DOHH2 (cell line): Measurements from ENCODE around the gene KCNN3.

Source experiments
- H3F3A ChIP-seq: fragments of 200-600 bp; sonication (generic), shearing (Covaris generic); 2 replicates; pipeline ENCODE4 v1.6.0; 2016; ENCODE audit warnings: antibody characterized with exemption, mild to moderate bottlenecking; ENCODE audit not compliant: control insufficient read depth, insufficient read depth
- H3K27ac ChIP-seq: fragments of 200-600 bp; sonication (generic); 2 replicates; pipeline ENCODE4 v1.5.1; 2014; ENCODE audit warnings: low read depth, mild to moderate bottlenecking, low read length, moderate library complexity
- H3K27me3 ChIP-seq: fragments of 200-600 bp; sonication (generic); 2 replicates; pipeline ENCODE4 v1.6.1; 2014; ENCODE audit warnings: mild to moderate bottlenecking, low read length, mixed read lengths; ENCODE audit not compliant: control insufficient read depth
- H3K36me3 ChIP-seq: fragments of 200-600 bp; sonication (generic); 2 replicates; pipeline ENCODE4 v1.6.1; 2014; ENCODE audit warnings: mild to moderate bottlenecking, low read length, moderate library complexity, mixed read lengths; ENCODE audit not compliant: control insufficient read depth
- H3K4me1 ChIP-seq: fragments of 200-600 bp; sonication (generic); 2 replicates; pipeline ENCODE4 v1.6.1; 2014; ENCODE audit warnings: mild to moderate bottlenecking, low read length, mixed read lengths; ENCODE audit not compliant: control insufficient read depth
- H3K4me2 ChIP-seq: fragments of 200-600 bp; sonication (generic); 2 replicates; pipeline ENCODE4 v1.6.0; 2014; ENCODE audit warnings: mild to moderate bottlenecking, low read length, moderate library complexity
- H3K4me3 ChIP-seq: fragments of 200-600 bp; sonication (generic); 2 replicates; pipeline ENCODE4 v1.5.1; 2014; ENCODE audit warnings: mild to moderate bottlenecking, low read length, mixed read lengths
- H3K79me2 ChIP-seq: fragments of 200-600 bp; sonication (generic); 2 replicates; pipeline ENCODE4 v1.6.1; 2014; ENCODE audit warnings: mild to moderate bottlenecking, low read length, mixed read lengths; ENCODE audit not compliant: control insufficient read depth
- H3K9me2 ChIP-seq: fragments of 200-600 bp; sonication (generic); replicated peaks from 2 replicates; pipeline ENCODE4 v1.6.1; 2014; ENCODE audit warnings: mild to moderate bottlenecking, low read length, mixed read lengths; ENCODE audit not compliant: control insufficient read depth
- H3K9me3 ChIP-seq: fragments of 200-600 bp; sonication (generic); 2 replicates; pipeline ENCODE4 v1.6.1; 2014; ENCODE audit warnings: antibody characterized with exemption, low read length, mixed read lengths; ENCODE audit not compliant: control insufficient read depth, insufficient read depth
- H4K20me1 ChIP-seq: fragments of 200-600 bp; sonication (generic); 2 replicates; pipeline ENCODE4 v1.6.0; 2014; ENCODE audit warnings: low read depth, mild to moderate bottlenecking, antibody characterized with exemption, low read length, moderate library complexity; ENCODE audit not compliant: control insufficient read depth, insufficient read depth
- CTCF ChIP-seq: fragments of 200-600 bp; sonication (generic); IDR thresholded peaks from one replicate; pipeline ENCODE4 v1.5.1; 2014; ENCODE audit warnings: antibody characterized with exemption, mild to moderate bottlenecking, low read depth, low read length; ENCODE audit not compliant: poor library complexity, severe bottlenecking
- EZH2phosphoT487 ChIP-seq: fragments of 200-600 bp; sonication (generic); IDR thresholded peaks from 2 replicates; pipeline ENCODE4 v1.6.1; 2017; ENCODE audit warnings: borderline replicate concordance, mild to moderate bottlenecking, antibody characterized with exemption, low read length, moderate library complexity, mixed read lengths

KCNN3 gene

GRCh38 chr1:154899041-154899440 lies 29.0 kb upstream of the KCNN3 start:
- no peaks in the 10 kb centered on the region for H3K9me3 ChIP-seq
- no peak overlapping the region for H3K4me2 ChIP-seq
- no peak for TF ChIP-seq EZH2phosphoT487
- TF ChIP-seq CTCF: no peak
- H3K36me3 ChIP-seq: no peaks in the 10 kb centered on the region
- H3K27ac ChIP-seq: no peak overlapping the region
- no peaks in the 10 kb centered on the region for H3F3A ChIP-seq
- no peak overlapping the region for H3K4me3 ChIP-seq
- H3K9me2 ChIP-seq: no peaks in the 10 kb centered on the region
- no peaks in the 10 kb centered on the region for H3K79me2 ChIP-seq
- no peaks in the 10 kb centered on the region for H4K20me1 ChIP-seq
- H3K27me3 ChIP-seq: peaks cover 3% of the 10 kb centered on the region; the same call in 1 of the 2 replicates
- no peaks in the 10 kb centered on the region for H3K4me1 ChIP-seq

GRCh38 chr1:154896771-154897286 lies 26.7 kb upstream of the KCNN3 start:
- no peaks in the 10 kb centered on the region for H3K36me3 ChIP-seq
- TF ChIP-seq EZH2phosphoT487 (no peak), CTCF (no peak)

GRCh38 chr1:154895798-154896197 lies 25.7 kb upstream of the KCNN3 start:
- TF ChIP-seq EZH2phosphoT487: no peak
- Histone ChIP-seq H3K79me2 (no peaks in the 10 kb centered on the region), H3K4me1 (no peaks in the 10 kb centered on the region), H3K27ac (no peak overlapping the region), H3K9me3 (no peaks in the 10 kb centered on the region), H3F3A (no peaks in the 10 kb centered on the region), H4K20me1 (no peaks in the 10 kb centered on the region), H3K9me2 (no peaks in the 10 kb centered on the region), H3K4me3 (no peak overlapping the region), H3K36me3 (no peaks in the 10 kb centered on the region), H3K27me3 (peaks cover 6% of the 10 kb centered on the region; the same call in 1 of the 2 replicates), H3K4me2 (no peak overlapping the region)

More at GRCh38 chr1:154896771-154897286, 26.7 kb upstream of the KCNN3 start:
- Histone ChIP-seq H3F3A (no peaks in the 10 kb centered on the region), H3K9me2 (no peaks in the 10 kb centered on the region), H3K27ac (no peak overlapping the region), H3K79me2 (no peaks in the 10 kb centered on the region), H3K4me2 (no peak overlapping the region), H3K9me3 (no peaks in the 10 kb centered on the region), H3K4me3 (no peak overlapping the region), H3K4me1 (no peaks in the 10 kb centered on the region), H3K27me3 (peaks cover 6% of the 10 kb centered on the region; the same call in 1 of the 2 replicates), H4K20me1 (no peaks in the 10 kb centered on the region)

GRCh38 chr1:154891452-154891851 lies 21.4 kb upstream of the KCNN3 start:
- peaks cover 2% of the 10 kb centered on the region; the same call in 1 of the 2 replicates for H3K4me1 ChIP-seq
- H3K9me2 ChIP-seq: no peaks in the 10 kb centered on the region
- no peaks in the 10 kb centered on the region for H3K79me2 ChIP-seq
- no peak overlapping the region for H3K4me3 ChIP-seq
- no peak overlapping the region for H3K27ac ChIP-seq
- no peaks in the 10 kb centered on the region for H3K36me3 ChIP-seq
- no peaks in the 10 kb centered on the region for H4K20me1 ChIP-seq
- 0 out of 2 replicates have a peak, but pooled peaks cover 3% of the 10 kb centered on the region for H3K27me3 ChIP-seq
- no peak for TF ChIP-seq CTCF
- TF ChIP-seq EZH2phosphoT487: no peak
- no peak overlapping the region for H3K4me2 ChIP-seq
- no peaks in the 10 kb centered on the region for H3F3A ChIP-seq
- no peaks in the 10 kb centered on the region for H3K9me3 ChIP-seq
